Liver (tissue), 9 donors: ENCODE data around the gene SMARCC1. TPM values are rescaled to one million over a fixed set of nuclear protein-coding genes. Genes with fewer than 3 reads are reported as not detected.
"Not testable (repeated sequence)": the region's sequence is repeated elsewhere in the genome, so short reads cannot be mapped to it uniquely, and the experiment has no call there.

Source experiments
- DNase-seq: peaks from one replicate; pipeline ENCODE4 v3.0.0-alpha.2; 2017; ENCODE audit warnings: low spot score
- H3K27ac ChIP-seq, 2 donors: one replicate each; pipeline ENCODE4 v1.7.0; 2013; ENCODE audit warnings: inconsistent platforms in 2 of 2, low read length in 2 of 2, control low read depth in 1 of 2, low read depth in 1 of 2, mild to moderate bottlenecking in 1 of 2
- H3K27me3 ChIP-seq, 4 donors: one replicate each; pipeline versions ENCODE4 v1.6.1 to v1.7.0; 2013; ENCODE audit warnings: low read length in 3 of 4, inconsistent platforms in 1 of 4, mild to moderate bottlenecking in 1 of 4, moderate library complexity in 1 of 4; ENCODE audit not compliant: control insufficient read depth in 4 of 4, insufficient read depth in 4 of 4
- H3K36me3 ChIP-seq, 4 donors: one replicate each; pipeline versions ENCODE4 v1.6.1 to v1.7.0; 2013; ENCODE audit warnings: low read length in 3 of 4, mild to moderate bottlenecking in 3 of 4, low read depth in 1 of 4, moderate library complexity in 1 of 4; ENCODE audit not compliant: control insufficient read depth in 4 of 4, insufficient read depth in 3 of 4
- H3K4me1 ChIP-seq, 4 donors: one replicate each; pipeline versions ENCODE4 v1.6.1 to v1.7.0; 2013; ENCODE audit warnings: low read length in 3 of 4, mild to moderate bottlenecking in 3 of 4, moderate library complexity in 1 of 4; ENCODE audit not compliant: control insufficient read depth in 4 of 4, insufficient read depth in 4 of 4
- H3K4me3 ChIP-seq, 3 donors: one replicate each; pipeline versions ENCODE4 v1.6.1 to v1.7.0; 2013; ENCODE audit warnings: low read length in 3 of 3, control low read depth in 1 of 3, low read depth in 1 of 3, mild to moderate bottlenecking in 1 of 3
- H3K9ac ChIP-seq, 2 donors: one replicate each; pipeline ENCODE4 v1.7.0; 2013; ENCODE audit warnings: low read length in 2 of 2, mild to moderate bottlenecking in 2 of 2, moderate library complexity in 2 of 2, control low read depth in 1 of 2, low read depth in 1 of 2
- H3K9me3 ChIP-seq, 4 donors: one replicate each; pipeline versions ENCODE4 v1.6.1 to v1.7.0; 2013; ENCODE audit warnings: low read length in 3 of 4; ENCODE audit not compliant: control insufficient read depth in 4 of 4
- EGR1 ChIP-seq, 2 donors: IDR thresholded peaks; 2 replicates each; pipeline ENCODE4 v1.6.1; 2016 to 2018; ENCODE audit warnings: antibody characterized with exemption in 2 of 2, low read depth in 2 of 2
- GABPA ChIP-seq, 2 donors: IDR thresholded peaks in 1 of 2; conservative IDR thresholded peaks in 1 of 2; 2 replicates each; pipeline ENCODE4 v1.6.1; 2016; ENCODE audit warnings: antibody characterized with exemption in 2 of 2, mild to moderate bottlenecking in 1 of 2, moderate library complexity in 1 of 2
- HNF4A ChIP-seq, 2 donors: conservative IDR thresholded peaks; 2 replicates each; pipeline ENCODE4 v1.6.1; 2016; ENCODE audit warnings: antibody characterized with exemption in 2 of 2, mild to moderate bottlenecking in 2 of 2
- JUND ChIP-seq, 2 donors: IDR thresholded peaks; 2 replicates each; pipeline ENCODE4 v1.6.1; 2016; ENCODE audit warnings: antibody characterized with exemption in 2 of 2
- NR2F2 ChIP-seq: IDR thresholded peaks from 2 replicates; pipeline ENCODE4 v1.6.1; 2016; ENCODE audit warnings: antibody characterized with exemption
- RAD21 ChIP-seq, 2 donors: IDR thresholded peaks; 2 replicates each; pipeline ENCODE4 v1.6.1; 2016; ENCODE audit warnings: antibody characterized with exemption in 2 of 2, mild to moderate bottlenecking in 2 of 2
- RXRA ChIP-seq, 2 donors: IDR thresholded peaks; 2 replicates each; pipeline ENCODE4 v1.6.1; 2017 to 2018; ENCODE audit warnings: antibody characterized with exemption in 2 of 2, mild to moderate bottlenecking in 1 of 2
- SP1 ChIP-seq: IDR thresholded peaks from 2 replicates; pipeline ENCODE4 v1.6.1; 2018; ENCODE audit warnings: antibody characterized with exemption, mild to moderate bottlenecking
- TAF1 ChIP-seq: conservative IDR thresholded peaks from 2 replicates; pipeline ENCODE4 v1.6.1; 2016; ENCODE audit warnings: antibody characterized with exemption, mild to moderate bottlenecking
- YY1 ChIP-seq: IDR thresholded peaks from 2 replicates; pipeline ENCODE4 v1.6.1; 2016; ENCODE audit warnings: antibody characterized with exemption, mild to moderate bottlenecking
- WGBS: extraction: QIAGEN DNeasy Blood & Tissue Kit; methylation state at CpG from one replicate; pipeline ENCODE4 v1.1.7; 2013; 5-methylcytosine and 5-hydroxymethylcytosine counted together
- polyA plus RNA-seq, 2 donors: library from polyadenylated mRNA; stranded (reverse) in 1 of 2; unstranded in 1 of 2; fragments of 200-250 nt in 1 of 2; fragments of >200 nt in 1 of 2; fragmentation: Nextera tagmentation in 1 of 2; extraction: Ambion mirVana in 1 of 2; gene quantifications; one replicate each; pipeline versions ENCODE4 v1.2.1 to v1.2.3, GENCODE V29; 2013 to 2015
- total RNA-seq, 2 donors: library from RNA; depleted of rRNA; stranded (reverse); fragments of >200 nt; gene quantifications; one replicate each; pipeline ENCODE4 v1.2.3, GENCODE V29; 2014
- TF ChIP-seq, protein P1 (sequence below): IDR thresholded peaks from 2 replicates; pipeline ENCODE4 v1.6.1; 2016; ENCODE audit warnings: antibody characterized with exemption, mild to moderate bottlenecking
- TF ChIP-seq, protein P2 (sequence below): IDR thresholded peaks from 2 replicates; pipeline ENCODE4 v1.6.1; 2016; ENCODE audit warnings: antibody characterized with exemption
- TF ChIP-seq, protein P3 (sequence below): IDR thresholded peaks from 2 replicates; pipeline ENCODE4 v1.6.1; 2016; ENCODE audit warnings: antibody characterized with exemption
- donor health status: healthy.
- donor health status: healthy.
- donor health status: healthy.
- donor health status: healthy.
- donor health status: healthy.

The SMARCC1 gene
- total RNA-seq (10 to 100 TPM; 16.7 to 19.8 TPM), polyA plus RNA-seq (1 to 10 TPM; 6.6 to 8.5 TPM)

- Histone ChIP-seq H3K9ac (peak within 1 kb of the TSS; percentile 87 to 93), H3K4me1 (peaks cover 5 to 27% (median 14%) of the 10 kb centered on the region in 4 donors), H3K36me3 (no peaks in the 10 kb centered on the region), H3K9me3 (no peaks in the 10 kb centered on the region), H3K27me3 (no peaks in the 10 kb centered on the region), H3K4me3 (peak within 1 kb of the TSS; percentile 86 to 94 (median 88)), H3K27ac (peak within 1 kb of the TSS; percentile 99)
- peak in 1 of 2 donors; percentile 35 for TF ChIP-seq RXRA (IDR thresholded peaks at IDR 0.05)
- TF ChIP-seq, protein P1, sequence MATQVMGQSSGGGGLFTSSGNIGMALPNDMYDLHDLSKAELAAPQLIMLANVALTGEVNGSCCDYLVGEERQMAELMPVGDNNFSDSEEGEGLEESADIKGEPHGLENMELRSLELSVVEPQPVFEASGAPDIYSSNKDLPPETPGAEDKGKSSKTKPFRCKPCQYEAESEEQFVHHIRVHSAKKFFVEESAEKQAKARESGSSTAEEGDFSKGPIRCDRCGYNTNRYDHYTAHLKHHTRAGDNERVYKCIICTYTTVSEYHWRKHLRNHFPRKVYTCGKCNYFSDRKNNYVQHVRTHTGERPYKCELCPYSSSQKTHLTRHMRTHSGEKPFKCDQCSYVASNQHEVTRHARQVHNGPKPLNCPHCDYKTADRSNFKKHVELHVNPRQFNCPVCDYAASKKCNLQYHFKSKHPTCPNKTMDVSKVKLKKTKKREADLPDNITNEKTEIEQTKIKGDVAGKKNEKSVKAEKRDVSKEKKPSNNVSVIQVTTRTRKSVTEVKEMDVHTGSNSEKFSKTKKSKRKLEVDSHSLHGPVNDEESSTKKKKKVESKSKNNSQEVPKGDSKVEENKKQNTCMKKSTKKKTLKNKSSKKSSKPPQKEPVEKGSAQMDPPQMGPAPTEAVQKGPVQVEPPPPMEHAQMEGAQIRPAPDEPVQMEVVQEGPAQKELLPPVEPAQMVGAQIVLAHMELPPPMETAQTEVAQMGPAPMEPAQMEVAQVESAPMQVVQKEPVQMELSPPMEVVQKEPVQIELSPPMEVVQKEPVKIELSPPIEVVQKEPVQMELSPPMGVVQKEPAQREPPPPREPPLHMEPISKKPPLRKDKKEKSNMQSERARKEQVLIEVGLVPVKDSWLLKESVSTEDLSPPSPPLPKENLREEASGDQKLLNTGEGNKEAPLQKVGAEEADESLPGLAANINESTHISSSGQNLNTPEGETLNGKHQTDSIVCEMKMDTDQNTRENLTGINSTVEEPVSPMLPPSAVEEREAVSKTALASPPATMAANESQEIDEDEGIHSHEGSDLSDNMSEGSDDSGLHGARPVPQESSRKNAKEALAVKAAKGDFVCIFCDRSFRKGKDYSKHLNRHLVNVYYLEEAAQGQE: peak; percentile 75
- no peak for TF ChIP-seq NR2F2
- TF ChIP-seq JUND (IDR thresholded peaks at IDR 0.05): no peak
- TF ChIP-seq SP1: peak; percentile 50
- peak; percentile 31 for TF ChIP-seq TAF1
- no peak for TF ChIP-seq HNF4A (conservative IDR thresholded peaks at IDR 0.05)
- no peak for TF ChIP-seq EGR1 (IDR thresholded peaks at IDR 0.05; ENCODE audit: low read depth in 2 of 2)
- TF ChIP-seq, protein P2, sequence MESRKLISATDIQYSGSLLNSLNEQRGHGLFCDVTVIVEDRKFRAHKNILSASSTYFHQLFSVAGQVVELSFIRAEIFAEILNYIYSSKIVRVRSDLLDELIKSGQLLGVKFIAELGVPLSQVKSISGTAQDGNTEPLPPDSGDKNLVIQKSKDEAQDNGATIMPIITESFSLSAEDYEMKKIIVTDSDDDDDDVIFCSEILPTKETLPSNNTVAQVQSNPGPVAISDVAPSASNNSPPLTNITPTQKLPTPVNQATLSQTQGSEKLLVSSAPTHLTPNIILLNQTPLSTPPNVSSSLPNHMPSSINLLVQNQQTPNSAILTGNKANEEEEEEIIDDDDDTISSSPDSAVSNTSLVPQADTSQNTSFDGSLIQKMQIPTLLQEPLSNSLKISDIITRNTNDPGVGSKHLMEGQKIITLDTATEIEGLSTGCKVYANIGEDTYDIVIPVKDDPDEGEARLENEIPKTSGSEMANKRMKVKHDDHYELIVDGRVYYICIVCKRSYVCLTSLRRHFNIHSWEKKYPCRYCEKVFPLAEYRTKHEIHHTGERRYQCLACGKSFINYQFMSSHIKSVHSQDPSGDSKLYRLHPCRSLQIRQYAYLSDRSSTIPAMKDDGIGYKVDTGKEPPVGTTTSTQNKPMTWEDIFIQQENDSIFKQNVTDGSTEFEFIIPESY: no peak
- TF ChIP-seq YY1: peak; percentile 91
- TF ChIP-seq, protein P3, sequence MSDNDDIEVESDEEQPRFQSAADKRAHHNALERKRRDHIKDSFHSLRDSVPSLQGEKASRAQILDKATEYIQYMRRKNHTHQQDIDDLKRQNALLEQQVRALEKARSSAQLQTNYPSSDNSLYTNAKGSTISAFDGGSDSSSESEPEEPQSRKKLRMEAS: peak; percentile 43
- TF ChIP-seq RAD21 (IDR thresholded peaks at IDR 0.05): peak in 1 of 2 donors; percentile 17
- TF ChIP-seq GABPA (IDR thresholded peaks at IDR 0.05 in 1 of 2, conservative IDR thresholded peaks at IDR 0.05 in 1 of 2): peak in 1 of 2 donors; percentile 83
- peak; percentile 97 for DNase-seq
- under 1% methylated on average over 79 of the region's 79 CpGs for WGBS
Observed at GRCh38 chr3:47781685-47782445, at the start of gene SMARCC1. TSS of gene SMARCC1 (minus strand) at chr3:47781893. CDS start at chr3:47781797, 96 bp downstream.

GRCh38 chr3:47829482-47829881 is 47.8 kb upstream of the SMARCC1 start:
- H3K9ac ChIP-seq, DNase-seq, H3K27me3 ChIP-seq, H3K9me3 ChIP-seq, H3K27ac ChIP-seq, H3K4me3 ChIP-seq: not testable (repeated sequence)
- Histone ChIP-seq H3K36me3 (peaks cover 16 to 51% (median 37%) of the 10 kb centered on the region in 4 donors), H3K4me1 (peaks cover 7 to 17% (median 14%) of the 10 kb centered on the region in 4 donors)
- WGBS: 91% methylated on average over 9 of the region's 9 CpGs
